Neural cell (in vitro differentiated cells): ENCODE data around the gene CCSAP. TPM values are rescaled to one million over a fixed set of nuclear protein-coding genes. Genes with fewer than 3 reads are reported as not detected.

ENCODE experiments used
- H2AFZ ChIP-seq: fragments of 200-600, 300-800 bp; sonication (generic), shearing (Covaris generic); 2 replicates; pipeline ENCODE4 v1.6.0; 2014; ENCODE audit warnings: low read depth, mild to moderate bottlenecking, antibody characterized with exemption, low read length, moderate library complexity
- H3F3A ChIP-seq: fragments of 200-600 bp; shearing (Covaris generic); 2 replicates; pipeline ENCODE4 v1.6.1; 2016; ENCODE audit warnings: mild to moderate bottlenecking, moderate library complexity, mixed read lengths, antibody characterized with exemption, low read length; ENCODE audit not compliant: insufficient read depth, poor library complexity, severe bottlenecking
- H3K27ac ChIP-seq: fragments of 200-600, 300-800 bp; sonication (generic), shearing (Covaris generic); 2 replicates; pipeline ENCODE4 v1.5.1; 2014; ENCODE audit warnings: mild to moderate bottlenecking, low read length, moderate library complexity
- H3K27me3 ChIP-seq: fragments of 300-800, 200-600 bp; sonication (generic), shearing (Covaris generic); 2 replicates; pipeline ENCODE4 v1.6.0; 2014; ENCODE audit warnings: mild to moderate bottlenecking, low read depth, low read length, moderate library complexity; ENCODE audit not compliant: insufficient read depth
- H3K36me3 ChIP-seq: fragments of 300-800, 200-600 bp; sonication (generic), shearing (Covaris generic); 2 replicates; pipeline ENCODE4 v1.5.1; 2014; ENCODE audit warnings: mild to moderate bottlenecking, antibody characterized with exemption, low read length, moderate library complexity; ENCODE audit not compliant: insufficient read depth
- H3K4me2 ChIP-seq: fragments of 300-800, 200-600 bp; sonication (generic), shearing (Covaris generic); 2 replicates; pipeline ENCODE4 v1.6.0; 2014; ENCODE audit warnings: mild to moderate bottlenecking, low read length
- H3K4me3 ChIP-seq: fragments of 300-800, 200-600 bp; sonication (generic), shearing (Covaris generic); 2 replicates; pipeline ENCODE4 v1.5.1; 2014; ENCODE audit warnings: mild to moderate bottlenecking, low read length, moderate library complexity
- H3K79me2 ChIP-seq: fragments of 200-600 bp; shearing (Covaris generic); replicated peaks from 2 replicates; pipeline ENCODE4 v1.6.0; 2014; ENCODE audit warnings: mild to moderate bottlenecking, low read length, moderate library complexity; ENCODE audit not compliant: insufficient read depth
- H3K9ac ChIP-seq: fragments of 300-800, 200-600 bp; sonication (generic), shearing (Covaris generic); 2 replicates; pipeline ENCODE4 v1.6.1; 2016; ENCODE audit warnings: mild to moderate bottlenecking, low read length, mixed read lengths
- H3K9me2 ChIP-seq: fragments of 200-600 bp; shearing (Covaris generic); 2 replicates; pipeline ENCODE4 v1.6.1; 2016; ENCODE audit warnings: mild to moderate bottlenecking, low read length, mixed read lengths; ENCODE audit not compliant: insufficient read depth
- H3K9me3 ChIP-seq: fragments of 200-600, 300-800 bp; sonication (generic), shearing (Covaris generic); 2 replicates; pipeline ENCODE4 v1.6.1; 2016; ENCODE audit warnings: mild to moderate bottlenecking, mixed run types, low read length, moderate library complexity, mixed read lengths
- H4K20me1 ChIP-seq: fragments of 200-600 bp; shearing (Covaris generic); 2 replicates; pipeline ENCODE4 v1.6.1; 2016; ENCODE audit warnings: mild to moderate bottlenecking, mixed run types; ENCODE audit not compliant: insufficient read depth
- CTCF ChIP-seq: fragments of 450-650 bp; IDR thresholded peaks from 2 replicates; pipeline ENCODE4 v1.5.1; 2014; ENCODE audit warnings: antibody characterized with exemption, mild to moderate bottlenecking, moderate library complexity; ENCODE audit not compliant: poor library complexity, severe bottlenecking
- EP300 ChIP-seq: fragments of 450-650 bp; conservative IDR thresholded peaks from 2 replicates; pipeline ENCODE4 v1.6.1; 2014; ENCODE audit warnings: antibody characterized with exemption, mild to moderate bottlenecking, moderate library complexity; ENCODE audit not compliant: poor library complexity, severe bottlenecking
- EZH2 ChIP-seq: fragments of 200-600, 300-800 bp; shearing (Covaris generic), sonication (generic); IDR thresholded peaks from 2 replicates; pipeline ENCODE4 v1.6.1; 2014; ENCODE audit warnings: antibody characterized with exemption, low read length, borderline replicate concordance, mild to moderate bottlenecking; ENCODE audit not compliant: insufficient read depth, poor library complexity, severe bottlenecking
- MXI1 ChIP-seq: fragments of 450-650 bp; conservative IDR thresholded peaks from 2 replicates; pipeline ENCODE4 v1.6.1; 2014; ENCODE audit warnings: antibody characterized with exemption, mild to moderate bottlenecking; ENCODE audit not compliant: poor library complexity, severe bottlenecking
- POLR2AphosphoS5 ChIP-seq: IDR thresholded peaks from 2 replicates; pipeline ENCODE4 v1.6.1; 2012
- RAD21 ChIP-seq: fragments of 450-650 bp; conservative IDR thresholded peaks from 2 replicates; pipeline ENCODE4 v1.6.1; 2014; ENCODE audit warnings: antibody characterized with exemption, mild to moderate bottlenecking, moderate library complexity
- REST ChIP-seq: IDR thresholded peaks from 2 replicates; pipeline ENCODE4 v1.6.1; 2012; ENCODE audit warnings: borderline replicate concordance
- SMC3 ChIP-seq: fragments of 450-650 bp; conservative IDR thresholded peaks from 2 replicates; pipeline ENCODE4 v1.6.1; 2014; ENCODE audit warnings: antibody characterized with exemption, mild to moderate bottlenecking, moderate library complexity; ENCODE audit not compliant: poor library complexity
- TAF1 ChIP-seq: IDR thresholded peaks from 2 replicates; pipeline ENCODE4 v1.6.1; 2012; ENCODE audit warnings: low read depth
- polyA plus RNA-seq: library from polyadenylated mRNA; depleted of rRNA; stranded (reverse); fragments of >200 nt; gene quantifications from 2 replicates; pipeline ENCODE4 v1.2.3, GENCODE V29; 2014

CCSAP gene
- polyA plus RNA-seq, 1 donor from 2014 or later = 66.7 TPM

DNA sequence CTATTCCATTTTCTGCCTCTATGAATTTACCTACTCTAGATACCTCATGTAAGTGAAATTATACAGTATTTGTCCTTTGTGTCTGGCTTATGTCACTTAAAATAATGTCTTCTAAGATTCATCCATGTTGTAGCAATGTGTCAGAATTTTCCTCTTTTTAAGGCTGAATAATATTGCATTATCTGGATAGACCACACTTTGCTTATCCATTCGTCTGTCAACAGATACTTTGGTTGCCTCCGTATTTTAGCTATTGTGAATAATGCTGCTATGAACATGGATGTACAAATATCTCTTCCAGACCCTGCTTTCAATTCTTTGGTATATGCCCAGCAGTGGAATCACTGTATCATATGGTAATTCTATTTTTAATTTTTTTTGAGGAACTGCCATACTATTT is 10.1 kb upstream of the CCSAP start:
- no peak overlapping the region for H3K4me3 ChIP-seq
- no peak overlapping the region for H3K9ac ChIP-seq
- no peaks in the 10 kb centered on the region for H4K20me1 ChIP-seq
- H3K9me2 ChIP-seq = no peaks in the 10 kb centered on the region
- no peak overlapping the region for H3K4me2 ChIP-seq
- no peak overlapping the region for H2AFZ ChIP-seq
- H3K9me3 ChIP-seq = no peaks in the 10 kb centered on the region
- H3K27me3 ChIP-seq = no peaks in the 10 kb centered on the region
- no peaks in the 10 kb centered on the region for H3K36me3 ChIP-seq
- H3K79me2 ChIP-seq = no peaks in the 10 kb centered on the region
- no peaks in the 10 kb centered on the region for H3F3A ChIP-seq
- TF ChIP-seq REST = no peak
- TF ChIP-seq TAF1 = no peak
- no peak for TF ChIP-seq CTCF
- TF ChIP-seq MXI1 = no peak
- H3K27ac ChIP-seq = no peak overlapping the region

- Histone ChIP-seq H3F3A (no peaks in the 10 kb centered on the region), H2AFZ (no peak overlapping the region), H3K27me3 (no peaks in the 10 kb centered on the region), H3K27ac (no peak overlapping the region), H3K4me2 (no peak overlapping the region), H3K9ac (no peak overlapping the region), H3K9me2 (no peaks in the 10 kb centered on the region), H3K9me3 (no peaks in the 10 kb centered on the region), H4K20me1 (no peaks in the 10 kb centered on the region), H3K79me2 (no peaks in the 10 kb centered on the region), H3K36me3 (no peaks in the 10 kb centered on the region), H3K4me3 (no peak overlapping the region)
- TF ChIP-seq CTCF = no peak
- TF ChIP-seq POLR2AphosphoS5 = no peak
- no peak for TF ChIP-seq EZH2
- TF ChIP-seq SMC3 = no peak
- no peak for TF ChIP-seq EP300
- TF ChIP-seq RAD21 = no peak
- TF ChIP-seq TAF1 = no peak
- no peak for TF ChIP-seq MXI1
- no peak for TF ChIP-seq REST
Measured at GRCh38 chr1:229349463-229350385, 6.9 kb upstream of the CCSAP start.
